ENCODE data around the gene VSTM1. TPM values are rescaled to one million over a fixed set of nuclear protein-coding genes. Genes with fewer than 3 reads are reported as not detected.

The VSTM1 gene
- total and polyA plus RNA-seq, 2 of the 8 experiments (the other 6 are each of a cell fraction or from before 2014, with no cell fraction given): 0.12 to 0.65 TPM

DNA sequence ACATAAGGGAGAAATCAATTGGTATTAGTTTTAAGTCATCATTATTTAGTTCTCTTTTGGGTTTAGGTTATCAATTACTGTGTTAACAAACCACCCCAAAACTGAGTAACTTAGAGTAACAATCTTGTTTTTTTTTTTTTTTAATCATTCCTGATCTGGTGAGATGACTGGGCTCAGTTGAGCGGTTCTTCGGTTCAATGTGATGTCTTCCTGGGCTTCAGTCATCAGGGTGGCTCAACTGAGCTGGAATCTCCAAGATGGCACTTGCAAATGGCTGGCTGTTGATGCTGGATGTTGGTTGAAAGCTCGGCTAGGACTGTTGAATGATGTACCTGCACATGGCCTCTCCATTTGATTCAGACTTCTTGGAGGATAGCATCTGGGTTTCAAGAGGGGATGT, 20.7 kb upstream of the VSTM1 start (continued):
- TF ChIP-seq, protein P1, sequence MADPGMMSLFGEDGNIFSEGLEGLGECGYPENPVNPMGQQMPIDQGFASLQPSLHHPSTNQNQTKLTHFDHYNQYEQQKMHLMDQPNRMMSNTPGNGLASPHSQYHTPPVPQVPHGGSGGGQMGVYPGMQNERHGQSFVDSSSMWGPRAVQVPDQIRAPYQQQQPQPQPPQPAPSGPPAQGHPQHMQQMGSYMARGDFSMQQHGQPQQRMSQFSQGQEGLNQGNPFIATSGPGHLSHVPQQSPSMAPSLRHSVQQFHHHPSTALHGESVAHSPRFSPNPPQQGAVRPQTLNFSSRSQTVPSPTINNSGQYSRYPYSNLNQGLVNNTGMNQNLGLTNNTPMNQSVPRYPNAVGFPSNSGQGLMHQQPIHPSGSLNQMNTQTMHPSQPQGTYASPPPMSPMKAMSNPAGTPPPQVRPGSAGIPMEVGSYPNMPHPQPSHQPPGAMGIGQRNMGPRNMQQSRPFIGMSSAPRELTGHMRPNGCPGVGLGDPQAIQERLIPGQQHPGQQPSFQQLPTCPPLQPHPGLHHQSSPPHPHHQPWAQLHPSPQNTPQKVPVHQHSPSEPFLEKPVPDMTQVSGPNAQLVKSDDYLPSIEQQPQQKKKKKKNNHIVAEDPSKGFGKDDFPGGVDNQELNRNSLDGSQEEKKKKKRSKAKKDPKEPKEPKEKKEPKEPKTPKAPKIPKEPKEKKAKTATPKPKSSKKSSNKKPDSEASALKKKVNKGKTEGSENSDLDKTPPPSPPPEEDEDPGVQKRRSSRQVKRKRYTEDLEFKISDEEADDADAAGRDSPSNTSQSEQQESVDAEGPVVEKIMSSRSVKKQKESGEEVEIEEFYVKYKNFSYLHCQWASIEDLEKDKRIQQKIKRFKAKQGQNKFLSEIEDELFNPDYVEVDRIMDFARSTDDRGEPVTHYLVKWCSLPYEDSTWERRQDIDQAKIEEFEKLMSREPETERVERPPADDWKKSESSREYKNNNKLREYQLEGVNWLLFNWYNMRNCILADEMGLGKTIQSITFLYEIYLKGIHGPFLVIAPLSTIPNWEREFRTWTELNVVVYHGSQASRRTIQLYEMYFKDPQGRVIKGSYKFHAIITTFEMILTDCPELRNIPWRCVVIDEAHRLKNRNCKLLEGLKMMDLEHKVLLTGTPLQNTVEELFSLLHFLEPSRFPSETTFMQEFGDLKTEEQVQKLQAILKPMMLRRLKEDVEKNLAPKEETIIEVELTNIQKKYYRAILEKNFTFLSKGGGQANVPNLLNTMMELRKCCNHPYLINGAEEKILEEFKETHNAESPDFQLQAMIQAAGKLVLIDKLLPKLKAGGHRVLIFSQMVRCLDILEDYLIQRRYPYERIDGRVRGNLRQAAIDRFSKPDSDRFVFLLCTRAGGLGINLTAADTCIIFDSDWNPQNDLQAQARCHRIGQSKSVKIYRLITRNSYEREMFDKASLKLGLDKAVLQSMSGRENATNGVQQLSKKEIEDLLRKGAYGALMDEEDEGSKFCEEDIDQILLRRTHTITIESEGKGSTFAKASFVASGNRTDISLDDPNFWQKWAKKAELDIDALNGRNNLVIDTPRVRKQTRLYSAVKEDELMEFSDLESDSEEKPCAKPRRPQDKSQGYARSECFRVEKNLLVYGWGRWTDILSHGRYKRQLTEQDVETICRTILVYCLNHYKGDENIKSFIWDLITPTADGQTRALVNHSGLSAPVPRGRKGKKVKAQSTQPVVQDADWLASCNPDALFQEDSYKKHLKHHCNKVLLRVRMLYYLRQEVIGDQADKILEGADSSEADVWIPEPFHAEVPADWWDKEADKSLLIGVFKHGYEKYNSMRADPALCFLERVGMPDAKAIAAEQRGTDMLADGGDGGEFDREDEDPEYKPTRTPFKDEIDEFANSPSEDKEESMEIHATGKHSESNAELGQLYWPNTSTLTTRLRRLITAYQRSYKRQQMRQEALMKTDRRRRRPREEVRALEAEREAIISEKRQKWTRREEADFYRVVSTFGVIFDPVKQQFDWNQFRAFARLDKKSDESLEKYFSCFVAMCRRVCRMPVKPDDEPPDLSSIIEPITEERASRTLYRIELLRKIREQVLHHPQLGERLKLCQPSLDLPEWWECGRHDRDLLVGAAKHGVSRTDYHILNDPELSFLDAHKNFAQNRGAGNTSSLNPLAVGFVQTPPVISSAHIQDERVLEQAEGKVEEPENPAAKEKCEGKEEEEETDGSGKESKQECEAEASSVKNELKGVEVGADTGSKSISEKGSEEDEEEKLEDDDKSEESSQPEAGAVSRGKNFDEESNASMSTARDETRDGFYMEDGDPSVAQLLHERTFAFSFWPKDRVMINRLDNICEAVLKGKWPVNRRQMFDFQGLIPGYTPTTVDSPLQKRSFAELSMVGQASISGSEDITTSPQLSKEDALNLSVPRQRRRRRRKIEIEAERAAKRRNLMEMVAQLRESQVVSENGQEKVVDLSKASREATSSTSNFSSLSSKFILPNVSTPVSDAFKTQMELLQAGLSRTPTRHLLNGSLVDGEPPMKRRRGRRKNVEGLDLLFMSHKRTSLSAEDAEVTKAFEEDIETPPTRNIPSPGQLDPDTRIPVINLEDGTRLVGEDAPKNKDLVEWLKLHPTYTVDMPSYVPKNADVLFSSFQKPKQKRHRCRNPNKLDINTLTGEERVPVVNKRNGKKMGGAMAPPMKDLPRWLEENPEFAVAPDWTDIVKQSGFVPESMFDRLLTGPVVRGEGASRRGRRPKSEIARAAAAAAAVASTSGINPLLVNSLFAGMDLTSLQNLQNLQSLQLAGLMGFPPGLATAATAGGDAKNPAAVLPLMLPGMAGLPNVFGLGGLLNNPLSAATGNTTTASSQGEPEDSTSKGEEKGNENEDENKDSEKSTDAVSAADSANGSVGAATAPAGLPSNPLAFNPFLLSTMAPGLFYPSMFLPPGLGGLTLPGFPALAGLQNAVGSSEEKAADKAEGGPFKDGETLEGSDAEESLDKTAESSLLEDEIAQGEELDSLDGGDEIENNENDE (IDR thresholded peaks at IDR 0.05; ENCODE audit: insufficient replicate concordance, low read length): no peak
- TF ChIP-seq E2F6 (IDR thresholded peaks at IDR 0.05): no peak
- no peak for TF ChIP-seq CEBPB (IDR thresholded peaks at IDR 0.05; ENCODE audit: low read depth, low read length)
- no peak for TF ChIP-seq TCF12 (IDR thresholded peaks at IDR 0.05; ENCODE audit: low read depth, low read length)
- TF ChIP-seq POLR2AphosphoS5 (IDR thresholded peaks at IDR 0.05; ENCODE audit: low read depth, low read length): no peak
